ENCODE data around the gene TMPRSS3. TPM values are rescaled to one million over a fixed set of nuclear protein-coding genes. Genes with fewer than 3 reads are reported as not detected.

Gene TMPRSS3
- total and polyA plus RNA-seq, 7 donors, result 0.16 to 1.3 (median 0.60) TPM; not detected in 4

DNA sequence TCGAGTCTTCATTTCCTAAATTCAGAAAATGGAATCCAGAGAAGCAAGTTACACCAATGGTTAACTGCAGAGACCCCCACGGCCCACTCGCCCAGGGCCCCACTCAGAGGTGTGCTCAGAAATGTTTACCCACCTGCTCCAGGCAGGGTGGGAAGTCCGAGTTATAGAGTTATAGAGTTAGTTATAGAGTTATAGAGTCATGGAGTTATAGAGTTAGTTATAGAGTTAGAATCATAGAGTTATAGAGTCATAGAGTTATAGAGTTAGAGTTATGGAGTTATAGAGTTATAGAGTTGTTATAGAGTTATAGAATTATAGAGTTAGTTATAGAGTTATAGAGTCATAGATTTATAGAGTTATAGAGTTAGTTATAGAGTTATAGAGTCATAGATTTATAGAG is 39.5 kb upstream of the TMPRSS3 start:
- Histone ChIP-seq H3K27me3 (peaks cover 0 to 29% (median 12%) of the 10 kb centered on the region in 3 donors), H3K9me3 (peaks cover 0 to 10% (median 3%) of the 10 kb centered on the region in 4 donors), H3K4me3 (no peak overlapping the region), H3K36me3 (no peaks in the 10 kb centered on the region), H3K4me1 (no peaks in the 10 kb centered on the region), H3K27ac (no peak overlapping the region)
- DNase-seq, result no peak
- intact Hi-C loops (cut with DNase I), result no loop called here
- 35 to 65% methylated on average over 4 of the region's 4 CpGs for WGBS, 2 donors
- TF ChIP-seq POLR2A (IDR thresholded peaks at IDR 0.05) (no peak), POLR2AphosphoS5 (IDR thresholded peaks at IDR 0.05) (no peak), EP300 (IDR thresholded peaks at IDR 0.05) (no peak)
- TF ChIP-seq, protein P1, sequence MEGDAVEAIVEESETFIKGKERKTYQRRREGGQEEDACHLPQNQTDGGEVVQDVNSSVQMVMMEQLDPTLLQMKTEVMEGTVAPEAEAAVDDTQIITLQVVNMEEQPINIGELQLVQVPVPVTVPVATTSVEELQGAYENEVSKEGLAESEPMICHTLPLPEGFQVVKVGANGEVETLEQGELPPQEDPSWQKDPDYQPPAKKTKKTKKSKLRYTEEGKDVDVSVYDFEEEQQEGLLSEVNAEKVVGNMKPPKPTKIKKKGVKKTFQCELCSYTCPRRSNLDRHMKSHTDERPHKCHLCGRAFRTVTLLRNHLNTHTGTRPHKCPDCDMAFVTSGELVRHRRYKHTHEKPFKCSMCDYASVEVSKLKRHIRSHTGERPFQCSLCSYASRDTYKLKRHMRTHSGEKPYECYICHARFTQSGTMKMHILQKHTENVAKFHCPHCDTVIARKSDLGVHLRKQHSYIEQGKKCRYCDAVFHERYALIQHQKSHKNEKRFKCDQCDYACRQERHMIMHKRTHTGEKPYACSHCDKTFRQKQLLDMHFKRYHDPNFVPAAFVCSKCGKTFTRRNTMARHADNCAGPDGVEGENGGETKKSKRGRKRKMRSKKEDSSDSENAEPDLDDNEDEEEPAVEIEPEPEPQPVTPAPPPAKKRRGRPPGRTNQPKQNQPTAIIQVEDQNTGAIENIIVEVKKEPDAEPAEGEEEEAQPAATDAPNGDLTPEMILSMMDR (IDR thresholded peaks at IDR 0.05), result no peak

DNA sequence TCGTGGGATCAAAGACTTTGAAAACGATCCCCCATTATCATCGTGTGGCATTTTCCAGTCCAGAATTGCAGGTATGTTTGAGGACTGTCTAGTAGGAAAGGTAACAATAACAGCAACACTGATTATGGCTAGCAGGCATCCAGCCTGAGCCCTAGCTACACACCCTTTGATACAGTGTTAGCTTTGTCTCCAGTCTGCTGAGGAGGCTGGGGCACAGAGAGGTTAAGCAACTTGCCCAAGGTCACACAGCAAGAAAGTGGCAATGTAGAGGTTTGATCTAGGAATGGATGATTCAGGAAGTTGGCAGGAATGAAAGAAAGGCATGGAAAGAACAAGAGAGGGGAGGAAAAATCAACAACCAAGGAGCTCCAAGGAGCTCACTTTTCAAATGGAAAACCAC is 39.0 kb upstream of the TMPRSS3 start:
- intact Hi-C loops (cut with DNase I), result no loop called here
- Histone ChIP-seq H3K4me3 (no peak overlapping the region), H3K9me3 (peaks cover 0 to 10% (median 3%) of the 10 kb centered on the region in 4 donors), H3K4me1 (no peaks in the 10 kb centered on the region), H3K27me3 (peaks cover 0 to 29% (median 12%) of the 10 kb centered on the region in 3 donors), H3K27ac (no peak overlapping the region), H3K36me3 (no peaks in the 10 kb centered on the region)
- 72 to 78% methylated on average over 3 of the region's 3 CpGs for WGBS, 2 donors
- DNase-seq, result no peak
- TF ChIP-seq POLR2AphosphoS5 (IDR thresholded peaks at IDR 0.05), result no peak

DNA sequence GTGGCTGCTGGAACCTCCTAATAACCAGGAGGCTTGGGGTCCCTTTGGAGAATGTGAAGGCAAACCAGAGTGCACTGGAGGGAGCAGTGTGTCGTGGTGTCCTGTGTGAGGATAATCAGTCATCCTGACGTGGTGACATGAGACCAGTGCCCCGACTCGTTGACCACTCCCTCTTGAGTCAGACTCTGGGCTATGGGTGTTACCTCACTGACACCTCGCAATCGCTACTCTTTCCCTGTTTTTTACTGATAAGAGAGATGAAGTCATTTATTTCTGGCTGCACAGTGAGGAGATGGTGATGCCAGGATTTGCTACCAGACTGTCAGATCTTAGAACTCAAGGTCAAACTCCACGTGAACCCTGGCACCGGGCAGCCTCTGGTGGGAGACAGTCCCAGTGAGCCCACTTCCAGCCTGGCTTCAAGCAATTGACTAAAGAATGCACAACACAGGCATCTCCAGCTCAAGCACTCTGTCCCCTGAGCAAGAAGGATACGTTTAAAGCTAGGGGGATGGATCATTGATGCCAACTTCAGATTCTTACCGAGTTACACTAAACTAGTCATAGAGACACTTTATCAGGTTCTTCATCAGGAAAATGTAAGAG is 38.2 kb upstream of the TMPRSS3 start:
- no peak overlapping the region for H3K27ac ChIP-seq
- TF ChIP-seq, protein P1 (IDR thresholded peaks at IDR 0.05), result no peak
- TF ChIP-seq EP300 (IDR thresholded peaks at IDR 0.05), result no peak
- no peak for TF ChIP-seq POLR2A (IDR thresholded peaks at IDR 0.05)
- TF ChIP-seq POLR2AphosphoS5 (IDR thresholded peaks at IDR 0.05), result no peak
- 31 to 66% methylated on average over 10 of the region's 10 CpGs for WGBS, 2 donors
- no peaks in the 10 kb centered on the region for H3K4me1 ChIP-seq
- H3K4me3 ChIP-seq, result no peak overlapping the region
- no peak for DNase-seq
- H3K27me3 ChIP-seq, result peaks cover 0 to 29% (median 12%) of the 10 kb centered on the region in 3 donors
- peaks cover 0 to 10% (median 3%) of the 10 kb centered on the region in 4 donors for H3K9me3 ChIP-seq
- intact Hi-C loops (cut with DNase I), result no loop called here
- no peaks in the 10 kb centered on the region for H3K36me3 ChIP-seq

DNA sequence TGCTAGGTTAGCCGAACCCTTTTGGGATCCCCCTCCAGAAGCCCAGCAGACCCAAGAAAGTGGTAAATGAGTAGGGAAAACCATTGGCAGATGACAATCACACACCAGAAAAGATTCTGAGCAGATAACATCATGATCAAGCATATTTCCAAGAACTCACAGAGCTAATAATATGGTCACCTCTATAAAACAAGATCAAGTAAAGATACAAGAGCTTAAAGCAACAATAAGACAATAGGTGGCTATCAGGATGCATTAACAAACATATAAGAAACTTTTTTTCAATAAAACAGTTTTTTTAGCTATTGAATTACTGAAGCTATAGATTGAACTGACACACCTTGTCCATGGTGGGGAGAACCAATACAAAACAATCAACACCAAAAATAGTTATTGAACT is 36.8 kb upstream of the TMPRSS3 start:
- H3K27me3 ChIP-seq, result peaks cover 0 to 21% (median 9%) of the 10 kb centered on the region in 3 donors
- TF ChIP-seq, protein P1 (IDR thresholded peaks at IDR 0.05), result no peak
- TF ChIP-seq POLR2A (IDR thresholded peaks at IDR 0.05), result no peak
- TF ChIP-seq POLR2AphosphoS5 (IDR thresholded peaks at IDR 0.05), result no peak
- TF ChIP-seq EP300 (IDR thresholded peaks at IDR 0.05), result no peak

DNA sequence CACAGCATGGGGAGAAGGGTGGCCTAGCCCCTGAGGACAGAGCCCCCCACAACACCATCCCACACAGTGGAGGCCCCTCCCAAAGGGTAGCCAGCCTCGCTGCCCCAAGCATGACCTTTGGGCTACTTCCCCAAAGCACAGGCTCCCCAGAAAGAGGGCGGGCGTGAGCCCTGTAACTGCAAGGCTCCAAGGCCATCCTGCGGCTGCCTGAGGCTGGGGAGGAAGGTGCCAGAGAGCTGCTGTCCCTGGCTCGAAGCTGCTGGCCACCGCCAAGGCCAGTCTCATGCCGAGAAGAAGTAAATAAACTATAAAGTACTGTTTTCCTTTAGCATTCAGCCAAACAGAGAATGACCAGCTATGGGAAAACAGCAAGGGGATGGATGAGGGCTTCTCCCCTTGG is 35.3 kb upstream of the TMPRSS3 start:
- no peaks in the 10 kb centered on the region for H3K4me1 ChIP-seq
- intact Hi-C loops (cut with DNase I), result no loop called here
- no peaks in the 10 kb centered on the region for H3K36me3 ChIP-seq
- WGBS, 2 donors, result 38 to 66% methylated on average over 7 of the region's 7 CpGs
- TF ChIP-seq, protein P1 (IDR thresholded peaks at IDR 0.05), result no peak
- DNase-seq, result no peak
- H3K27ac ChIP-seq, result no peak overlapping the region
- peaks cover 0 to 10% (median 3%) of the 10 kb centered on the region in 4 donors for H3K9me3 ChIP-seq
- no peak overlapping the region for H3K4me3 ChIP-seq
- peaks cover 0 to 19% (median 0%) of the 10 kb centered on the region in 3 donors for H3K27me3 ChIP-seq

More for the DNA sequence above, 36.8 kb upstream of the TMPRSS3 start:
- Histone ChIP-seq H3K36me3 (no peaks in the 10 kb centered on the region), H3K27ac (no peak overlapping the region), H3K4me1 (no peaks in the 10 kb centered on the region), H3K4me3 (no peak overlapping the region), H3K9me3 (peaks cover 0 to 10% (median 3%) of the 10 kb centered on the region in 4 donors)
- 42 to 92% methylated on average over 1 of the region's 1 CpG for WGBS, 2 donors
- no peak for DNase-seq
- intact Hi-C loops (cut with DNase I), result no loop called here
